Measurements from ENCODE around the gene STARD13.
"Not testable (repeated sequence)": the region's sequence is repeated elsewhere in the genome, so short reads cannot be mapped to it uniquely, and the experiment has no call there.

The STARD13 gene

DNA sequence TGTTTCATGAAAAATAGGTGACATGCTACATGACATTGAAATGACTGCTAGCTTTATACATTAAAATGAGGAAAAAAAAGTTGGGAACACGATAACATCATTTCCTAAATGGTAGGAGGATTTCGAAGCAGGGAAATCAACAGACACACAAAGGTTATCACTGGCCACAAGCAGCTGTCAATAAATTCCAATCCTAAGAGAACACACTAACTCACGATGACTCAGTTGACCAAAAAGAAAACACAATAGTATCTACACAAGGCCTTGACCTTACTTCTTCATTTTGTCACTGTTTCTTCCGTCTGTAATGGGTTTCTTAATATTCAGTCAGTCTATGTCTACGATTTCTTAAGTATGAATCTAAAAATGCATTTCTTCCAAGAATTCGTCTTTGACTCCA is 36.5 kb downstream of the STARD13 start:
- no peak for DNase-seq

DNA sequence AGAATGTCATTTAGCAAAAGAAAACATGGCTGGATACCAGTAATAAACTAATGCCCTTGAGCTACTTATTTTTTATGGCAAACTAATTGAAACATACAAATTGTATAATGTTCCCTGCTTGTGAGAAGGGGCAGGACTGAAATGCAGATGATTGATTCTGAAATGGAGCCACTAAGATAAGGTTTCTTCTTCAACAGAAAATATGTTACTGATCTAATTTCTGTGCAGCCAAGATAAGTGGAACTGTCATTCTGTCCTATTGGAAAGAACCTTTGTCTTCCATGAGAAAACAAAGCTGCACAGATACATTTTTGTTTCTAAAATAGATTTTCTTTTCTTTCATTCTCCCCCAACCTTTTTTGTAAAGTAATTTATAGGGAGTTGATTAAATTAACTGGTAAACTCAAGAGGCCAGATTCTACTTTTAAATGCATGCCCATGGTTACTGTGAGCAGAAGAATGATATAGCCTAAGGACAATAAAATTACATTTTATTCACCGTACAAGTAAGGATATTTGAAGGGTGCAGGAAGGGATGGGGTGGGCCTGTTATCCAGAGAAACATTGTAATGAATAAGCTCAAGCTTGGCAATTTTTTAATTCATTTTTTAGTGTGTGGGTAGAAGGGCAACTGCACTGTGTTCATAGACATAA is 39.9 kb downstream of the STARD13 start:
- DNase-seq = no peak

DNA sequence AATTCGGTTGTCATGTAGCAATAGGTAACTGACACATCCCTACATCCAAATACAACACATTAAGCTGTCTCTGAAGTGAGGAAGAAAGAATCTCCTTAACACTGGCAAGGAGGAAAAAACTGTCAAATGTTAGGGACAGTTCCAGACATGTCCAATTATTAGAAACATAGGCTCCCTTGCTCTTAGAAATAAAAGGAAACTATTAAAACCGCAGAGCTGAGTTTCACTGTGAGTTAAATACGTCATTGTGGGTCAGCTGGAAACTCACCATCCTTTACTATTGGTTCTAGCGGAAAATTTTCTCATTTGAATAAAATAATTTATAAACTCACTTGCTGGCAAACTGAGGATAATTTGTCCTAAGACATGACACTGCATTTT is 40.7 kb downstream of the STARD13 start:
- DNase-seq = no peak

DNA sequence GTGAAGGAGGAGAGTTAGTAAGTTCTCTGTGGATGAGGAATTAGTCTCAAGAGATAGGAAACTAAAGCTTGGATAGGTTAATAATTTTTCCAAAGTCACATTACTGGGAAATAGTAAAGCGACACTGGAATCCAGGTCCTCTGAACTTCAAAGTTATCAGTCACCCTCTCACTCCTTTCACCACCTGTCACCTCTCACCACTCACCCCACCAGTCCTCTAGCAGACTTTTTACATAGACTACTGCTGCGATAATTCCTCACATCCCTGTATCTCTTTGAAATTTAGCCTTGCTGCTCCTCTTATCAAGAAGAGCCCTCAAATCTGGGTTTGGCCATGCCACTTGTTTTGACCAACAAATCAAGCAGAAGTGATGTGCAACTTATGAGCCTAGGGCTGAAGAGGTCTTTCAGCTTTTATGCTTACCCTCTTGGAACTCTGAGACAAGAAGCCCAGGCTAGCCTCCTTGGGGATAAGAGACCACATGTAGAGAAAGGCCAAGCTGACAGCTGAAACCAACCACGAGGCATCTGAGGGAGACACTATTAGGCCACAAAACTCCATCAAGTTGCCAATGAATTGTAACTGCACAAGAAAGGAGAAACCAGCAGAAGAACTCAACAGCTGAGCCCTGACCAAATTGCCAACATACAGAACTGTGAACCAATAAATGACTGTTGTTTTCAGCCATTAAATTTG is 41.2 kb downstream of the STARD13 start:
- no peak for DNase-seq

DNA sequence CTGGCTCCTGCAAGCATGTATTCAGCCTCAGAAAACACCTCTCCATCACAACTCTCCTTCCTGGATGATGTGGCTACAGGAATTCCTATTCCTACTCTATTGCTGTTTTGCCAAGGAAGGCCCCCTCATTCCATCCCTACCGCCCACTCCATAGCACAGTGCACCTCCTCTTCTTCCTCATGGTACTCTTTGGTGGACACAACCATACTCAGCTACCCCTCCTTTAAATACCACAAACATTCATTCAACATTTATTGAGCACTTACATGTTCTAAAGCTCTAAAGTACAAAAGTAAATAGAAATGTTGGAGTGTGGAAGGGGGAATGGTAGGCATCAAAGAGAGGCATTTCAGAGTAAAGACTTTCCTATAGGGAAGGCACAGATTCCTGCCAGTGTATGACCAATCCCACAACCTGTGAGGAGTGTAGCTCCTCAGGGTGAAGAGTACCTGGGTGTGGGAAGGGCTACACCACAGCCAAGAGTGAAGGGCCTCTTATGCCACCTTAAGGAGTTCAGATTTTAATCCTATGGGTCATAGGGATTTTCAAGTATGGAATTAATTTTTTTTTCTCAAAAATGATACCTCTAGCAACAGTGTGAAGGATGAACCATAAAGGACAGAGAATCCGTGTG is 42.5 kb downstream of the STARD13 start:
- DNase-seq = no peak

DNA sequence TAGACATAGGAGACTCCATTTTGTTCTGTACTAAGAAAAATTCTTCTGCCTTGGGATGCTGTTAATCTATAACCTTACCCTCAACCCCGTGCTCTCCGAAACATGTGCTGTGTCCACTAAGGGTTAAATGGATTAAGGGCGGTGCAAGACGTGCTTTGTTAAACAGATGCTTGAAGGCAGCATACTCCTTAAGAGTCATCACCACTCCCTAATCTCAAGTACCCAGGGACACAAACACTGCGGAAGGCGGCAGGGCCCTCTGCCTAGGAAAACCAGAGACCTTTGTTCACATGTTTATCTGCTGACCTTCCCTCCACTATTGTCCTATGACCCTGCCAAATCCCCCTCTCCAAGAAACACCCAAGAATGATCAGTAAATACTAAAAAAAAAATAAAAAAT is 43.2 kb downstream of the STARD13 start:
- DNase-seq = not testable (repeated sequence)

DNA sequence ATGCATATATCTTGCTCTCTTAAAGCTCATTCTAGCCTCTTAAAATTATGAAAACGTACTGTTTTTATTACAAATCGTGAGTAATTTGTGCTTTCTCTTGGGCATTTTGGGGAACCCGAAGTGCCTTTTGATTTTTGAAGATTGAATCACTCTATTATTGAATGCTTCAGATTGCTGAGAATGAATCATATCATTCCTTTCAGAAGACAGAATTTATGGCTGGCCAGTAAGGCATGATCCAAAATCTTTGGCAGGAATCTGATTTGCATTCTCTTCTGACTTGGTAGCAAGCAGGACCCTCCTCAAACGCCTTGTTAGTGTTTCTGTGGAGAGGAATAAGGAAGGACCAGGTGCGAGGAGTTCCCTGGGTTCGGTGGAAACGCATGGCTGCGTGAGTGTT is 49.5 kb downstream of the STARD13 start:
- DNase-seq = no peak

DNA sequence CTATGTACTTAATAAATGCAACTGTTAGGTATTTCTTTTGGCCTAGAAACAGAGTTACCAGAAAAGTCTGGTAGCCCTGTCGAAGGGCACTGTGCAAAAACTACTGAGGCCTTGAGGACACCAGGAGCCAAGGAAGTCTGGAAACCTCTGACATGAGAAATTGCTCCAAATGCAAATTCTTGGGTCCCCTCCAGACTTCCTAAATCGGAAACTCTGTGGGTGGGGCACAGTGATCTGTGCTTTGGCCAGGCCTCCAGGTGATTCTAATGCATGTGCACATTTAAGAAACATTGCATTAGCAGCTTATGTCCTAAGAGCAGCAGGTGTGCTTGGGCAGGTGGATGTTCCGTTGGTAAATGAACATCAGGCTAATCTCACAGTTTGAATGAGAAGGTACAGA is 50.0 kb downstream of the STARD13 start:
- no peak for DNase-seq

DNA sequence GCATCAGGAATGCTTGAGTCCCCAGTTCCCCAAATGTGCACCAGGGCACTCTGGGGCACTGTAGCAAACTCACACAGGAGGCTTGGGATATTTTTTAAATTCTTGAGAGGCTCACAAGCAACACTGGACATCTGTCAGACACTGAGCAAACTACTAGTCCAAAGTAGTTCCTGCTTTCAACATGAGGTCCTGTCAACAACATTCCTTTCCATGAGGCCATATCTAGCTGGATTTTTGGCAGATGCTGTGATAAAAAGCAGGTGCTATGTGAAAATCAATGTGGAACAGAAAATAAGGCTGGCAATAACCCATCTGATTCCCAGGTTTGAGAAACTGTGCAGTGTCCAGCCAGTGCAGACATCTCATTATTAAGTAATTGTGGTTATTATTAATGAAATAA is 50.5 kb downstream of the STARD13 start:
- DNase-seq = no peak

DNA sequence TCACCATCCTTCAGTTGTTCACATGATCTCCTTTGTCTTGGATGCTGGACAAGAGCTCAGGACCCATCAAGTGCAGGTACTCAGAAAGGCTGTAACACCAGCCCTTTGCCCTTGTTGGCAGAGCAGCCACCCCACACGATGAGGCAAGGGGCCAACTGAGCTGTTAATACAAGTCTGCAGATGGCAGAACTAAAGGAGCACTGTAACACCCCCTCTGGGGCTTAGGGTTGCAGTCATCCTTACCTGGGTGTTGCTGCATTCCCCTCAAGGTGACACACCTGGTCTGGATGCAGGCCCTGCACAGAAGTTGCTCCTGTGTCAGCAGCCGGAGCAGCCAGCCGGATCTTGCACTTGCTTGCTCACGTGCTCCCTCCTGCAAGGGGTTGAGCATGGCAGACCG is 52.0 kb downstream of the STARD13 start:
- no peak for DNase-seq

DNA sequence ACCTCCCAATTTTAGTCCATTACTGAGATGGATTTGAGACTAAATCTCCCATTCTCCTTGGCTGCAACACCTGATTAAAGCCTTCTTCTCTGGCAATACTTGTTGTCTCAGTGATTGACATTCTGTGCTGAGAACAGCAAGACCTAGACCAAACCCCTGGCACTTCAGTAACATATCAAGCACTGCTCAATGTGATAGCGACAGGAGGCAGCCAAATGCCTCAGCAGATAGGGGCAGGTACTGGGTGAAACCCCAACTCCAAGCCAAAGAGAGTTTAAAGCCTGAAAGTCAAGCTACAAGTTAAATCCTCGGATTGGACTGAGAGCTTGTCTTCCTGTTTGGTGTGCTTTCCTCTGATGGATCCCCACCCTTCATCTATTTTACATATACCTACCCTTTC is 52.7 kb downstream of the STARD13 start:
- DNase-seq = no peak

DNA sequence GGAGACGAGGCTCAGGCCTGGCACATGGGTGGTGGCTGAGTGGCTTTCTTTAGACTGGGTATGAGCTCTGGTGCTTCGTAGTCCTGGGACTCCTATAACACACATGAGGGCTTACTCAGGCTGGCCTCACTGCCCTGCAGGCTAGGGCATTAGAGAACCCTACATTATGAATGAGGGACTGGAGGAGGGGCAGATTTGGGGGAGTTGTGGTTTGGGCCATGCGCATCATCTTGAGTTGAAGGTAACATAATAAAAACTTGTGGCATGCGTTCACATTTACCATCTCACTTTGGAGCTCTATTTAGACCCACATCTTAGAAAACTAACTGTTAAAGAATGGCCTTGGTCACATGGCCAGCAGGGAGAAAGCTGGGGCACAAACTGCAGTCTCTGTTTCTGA is 54.2 kb downstream of the STARD13 start:
- DNase-seq = no peak

DNA sequence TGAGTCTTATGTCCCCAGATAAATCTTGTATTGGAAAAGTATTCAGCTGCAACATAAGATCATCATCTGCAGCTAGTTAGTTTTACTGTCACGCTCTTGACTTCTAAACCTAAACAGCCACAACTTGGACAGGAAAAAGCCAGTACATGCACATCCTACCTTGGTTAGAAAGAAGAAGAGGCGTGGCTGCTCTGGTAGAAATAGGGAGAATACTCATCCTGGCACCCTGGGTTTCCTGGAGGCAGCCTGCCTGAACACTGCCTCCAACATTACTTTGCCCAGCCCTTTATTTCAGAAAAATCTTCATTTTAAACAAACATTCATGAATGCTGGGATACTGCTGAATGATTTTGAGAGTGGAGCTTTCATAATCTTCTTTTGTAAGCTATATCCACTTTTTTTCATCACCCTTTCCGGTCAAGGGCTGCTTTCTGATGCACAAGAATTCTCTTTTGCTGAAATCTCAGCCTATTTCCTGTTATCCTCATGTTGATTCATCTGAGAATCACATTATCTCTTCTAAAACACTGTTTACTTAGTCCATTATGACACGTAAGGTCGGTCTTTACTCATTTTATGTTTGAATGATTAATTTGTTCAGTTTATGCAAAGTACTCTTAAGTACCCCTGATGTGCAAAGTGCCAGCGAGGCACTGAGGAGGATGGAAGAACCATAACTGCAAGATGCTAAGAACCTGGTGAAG is 55.2 kb downstream of the STARD13 start:
- no peak for DNase-seq

DNA sequence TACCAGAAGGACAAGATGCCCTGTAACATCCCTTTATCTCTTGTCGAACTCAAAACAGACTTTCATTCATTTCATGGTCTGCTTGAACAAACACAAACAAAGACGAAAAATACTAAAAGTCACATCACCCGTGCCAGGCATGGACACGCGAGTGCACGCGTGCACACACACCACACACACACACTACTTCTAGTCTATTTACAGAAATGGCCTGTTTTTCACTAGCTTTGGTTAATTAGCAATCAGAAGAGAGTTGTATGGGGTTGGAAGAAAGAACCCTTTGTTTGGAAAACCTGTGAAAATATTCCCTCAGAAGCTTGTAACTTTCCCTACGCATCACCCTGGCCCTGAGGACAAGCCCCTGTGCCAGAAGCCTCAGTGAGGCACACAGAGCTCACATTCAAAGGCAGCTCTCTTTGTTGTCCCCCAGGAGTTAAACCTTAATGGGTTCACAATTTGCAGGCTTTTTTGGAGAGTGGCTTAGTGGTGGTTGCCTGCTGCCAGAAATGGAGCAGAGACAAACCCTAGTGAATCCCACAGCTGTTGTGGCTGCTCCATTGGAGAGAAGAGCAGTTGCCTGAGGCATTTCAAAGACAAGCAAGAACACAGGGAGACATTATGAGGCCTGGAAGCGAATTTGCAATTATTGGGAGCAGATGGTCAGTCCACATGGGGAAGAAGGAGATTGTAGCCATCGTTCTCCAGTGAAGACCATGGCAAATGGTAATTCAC is 55.9 kb downstream of the STARD13 start:
- DNase-seq = no peak

DNA sequence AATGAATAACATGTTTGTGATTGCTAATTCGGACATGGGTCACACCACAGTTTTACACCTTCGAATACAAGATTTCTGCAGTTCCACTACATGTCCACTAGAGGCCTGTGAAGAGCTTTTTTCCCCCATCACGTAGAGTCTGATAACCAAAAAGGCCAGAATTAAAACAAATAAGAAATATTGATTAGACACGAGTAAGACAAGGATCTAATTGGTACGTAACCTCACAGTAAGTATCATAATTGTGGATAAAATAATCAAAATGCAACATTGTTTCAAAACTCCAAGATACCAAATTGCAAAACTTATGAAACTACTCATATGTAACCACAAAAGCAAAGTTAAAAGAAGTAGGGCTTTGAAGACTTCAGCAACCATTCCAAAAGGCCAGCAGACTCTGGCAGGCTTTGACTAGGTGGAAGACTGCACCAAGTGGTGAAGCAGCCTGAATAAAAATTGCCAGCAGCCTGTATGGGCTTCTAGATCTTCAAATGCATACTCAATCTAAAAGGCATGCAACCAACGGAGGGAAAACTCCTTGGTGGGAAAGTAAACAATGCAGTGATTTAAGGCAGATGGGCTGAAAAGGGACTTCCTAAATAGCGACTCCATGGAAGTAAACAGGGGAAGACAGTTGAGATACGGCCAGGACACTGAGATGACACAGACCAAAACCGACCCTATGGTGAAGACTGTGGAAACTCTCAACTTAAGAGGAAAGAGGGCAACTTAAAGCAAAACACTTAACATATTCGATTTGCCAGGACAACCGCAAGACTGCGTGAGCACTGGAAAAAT is 56.7 kb downstream of the STARD13 start:
- DNase-seq = no peak

DNA sequence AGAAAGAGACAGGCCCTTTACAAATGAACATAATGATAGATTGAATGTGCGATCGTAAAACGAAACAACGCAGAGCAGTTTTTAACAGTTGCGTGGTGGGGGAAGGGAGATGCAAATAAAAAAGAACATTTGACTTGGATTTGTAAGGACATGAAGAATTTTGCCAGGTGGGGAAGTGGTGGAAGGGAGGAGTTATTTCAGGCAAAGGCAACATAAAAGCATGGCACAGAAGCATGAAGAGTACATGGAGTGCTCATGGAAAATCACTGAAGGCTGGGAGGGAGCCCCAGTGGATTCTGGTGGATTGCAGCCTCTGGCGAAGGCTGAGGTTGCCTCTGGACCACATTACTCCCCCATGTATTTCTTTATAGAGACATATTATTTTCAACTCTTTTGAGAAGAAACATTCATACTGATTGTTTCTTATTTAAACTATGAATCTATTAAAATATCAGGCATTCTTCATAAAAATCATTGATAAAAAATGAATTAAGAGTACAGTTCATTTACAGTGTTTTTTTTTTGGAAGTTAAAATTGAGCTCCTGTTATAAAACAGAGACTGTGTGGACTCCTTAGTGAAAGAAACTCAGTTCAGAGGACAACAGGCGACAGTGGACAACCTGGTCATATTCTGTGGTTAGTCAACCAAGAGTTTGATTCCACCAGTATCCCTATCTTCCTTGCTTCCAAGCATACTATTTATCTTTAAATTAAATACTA is 57.5 kb downstream of the STARD13 start:
- DNase-seq = no peak

DNA sequence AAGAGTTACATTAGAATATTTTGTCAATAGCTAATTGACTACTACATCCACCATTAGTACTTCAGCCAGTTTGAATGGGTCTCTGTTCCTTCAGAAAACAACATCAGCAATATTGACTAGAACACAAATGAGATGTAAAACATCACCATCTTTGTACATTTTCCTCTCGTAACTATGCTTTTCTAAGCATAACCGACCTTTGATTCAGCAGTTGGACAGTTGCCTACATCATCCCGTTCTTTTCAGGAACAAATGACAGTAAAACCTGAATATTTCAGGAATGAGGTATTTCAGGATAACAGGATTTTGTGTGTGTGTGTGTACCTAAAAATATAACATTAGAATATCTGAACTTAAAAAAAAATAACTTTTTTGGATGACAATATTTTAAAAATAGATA is 60.9 kb downstream of the STARD13 start:
- DNase-seq = no peak

DNA sequence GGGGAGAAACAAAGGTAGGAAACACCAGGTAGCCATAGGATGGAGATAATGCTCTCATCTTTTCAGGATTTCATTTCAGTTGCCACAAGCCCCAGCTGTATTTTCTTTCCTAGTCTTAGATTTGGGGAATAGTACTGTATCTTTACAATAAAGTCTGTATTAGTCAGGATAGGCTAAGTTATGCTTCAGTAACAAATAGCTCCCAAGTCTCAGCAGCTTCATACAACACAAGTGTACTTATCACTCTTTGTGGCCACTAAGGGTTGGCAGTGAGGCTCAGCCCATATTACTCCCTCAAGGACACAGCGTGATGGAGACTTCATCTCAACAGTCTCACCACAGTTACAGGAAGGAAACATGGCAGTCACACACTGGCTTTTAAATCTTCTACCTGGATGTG is 61.4 kb downstream of the STARD13 start:
- DNase-seq = no peak

DNA sequence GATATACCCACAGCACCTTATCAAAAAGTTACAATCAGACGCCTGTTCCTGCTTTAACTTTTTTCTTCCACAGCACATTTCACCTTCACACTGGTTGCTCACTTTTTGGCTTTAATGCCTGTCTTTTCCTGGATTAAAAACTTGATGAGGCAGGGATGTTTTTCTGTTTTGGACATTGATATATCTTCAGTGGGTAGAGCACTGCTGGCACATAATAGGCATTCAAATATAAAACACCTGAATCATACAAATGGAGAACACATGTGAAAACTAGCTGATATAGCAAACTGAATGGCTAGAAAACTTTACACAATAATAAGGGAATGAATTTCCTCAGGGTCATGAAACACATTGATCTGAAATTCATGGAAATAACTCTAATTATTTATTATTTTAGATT is 65.6 kb downstream of the STARD13 start:
- no peak for DNase-seq

DNA sequence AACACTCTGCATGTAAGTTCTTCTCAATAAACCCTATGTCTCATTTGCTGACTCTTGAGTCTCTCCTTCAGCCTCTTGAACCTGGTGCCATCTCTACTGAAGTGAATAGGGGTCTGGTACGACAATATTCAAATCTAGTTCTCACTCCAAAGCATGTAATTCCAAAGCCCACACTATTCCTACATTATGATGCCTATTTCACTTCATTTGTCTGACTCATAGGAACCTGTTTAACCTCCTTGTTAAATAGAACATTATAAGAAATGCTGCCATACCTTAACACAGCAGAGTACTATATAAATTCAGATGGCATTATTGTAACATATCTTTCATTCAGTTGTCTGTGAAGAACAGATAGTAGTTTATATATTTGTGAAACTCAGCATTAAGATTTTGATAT is 67.1 kb downstream of the STARD13 start:
- no peak for DNase-seq

DNA sequence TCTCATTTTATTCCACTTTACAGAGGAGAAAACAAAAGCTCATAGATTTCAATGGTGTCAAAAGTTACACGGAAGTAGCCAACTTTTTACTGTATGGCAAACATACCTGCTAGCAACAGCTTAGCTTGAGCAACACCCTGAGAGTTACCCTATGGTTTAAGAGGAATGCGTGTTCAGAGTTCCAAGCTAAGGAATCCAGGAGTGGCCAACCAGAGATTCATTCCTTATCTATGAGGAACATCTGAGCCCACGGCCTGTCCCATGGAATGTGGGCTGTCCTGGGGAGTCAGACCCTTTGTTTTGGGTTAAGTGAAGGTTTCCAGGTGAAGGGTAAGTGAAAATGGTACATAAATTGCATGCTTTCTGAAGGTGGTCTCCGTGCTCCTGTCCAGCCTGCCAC is 67.5 kb downstream of the STARD13 start:
- no peak for DNase-seq

DNA sequence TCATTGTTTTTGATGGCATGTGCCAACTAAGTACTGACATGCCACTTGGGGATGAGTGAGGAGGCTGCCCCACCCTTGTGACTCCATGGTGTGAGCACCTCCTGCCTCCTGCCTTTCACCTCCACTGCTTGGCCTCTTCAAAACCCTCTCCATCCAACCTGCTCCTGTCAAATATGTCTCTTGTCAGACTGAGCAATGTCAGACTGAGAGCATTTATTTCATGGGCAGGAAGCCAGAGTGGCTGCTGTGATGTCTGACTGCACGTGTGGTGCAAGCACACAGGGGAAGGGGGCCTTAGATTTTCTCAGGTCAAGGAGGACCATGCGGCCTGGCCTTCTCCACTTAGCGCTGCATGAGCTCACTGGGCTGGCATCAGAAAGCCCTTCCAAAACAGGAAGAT is 68.3 kb downstream of the STARD13 start:
- DNase-seq = no peak

Measured in activated T-cell treated with anti-CD3 and anti-CD28 coated beads, Interleukin-2, amount 50 U/mL, for 48 hours (primary cell).